Tibial nerve (tissue), 4 donors: ENCODE data around the gene TBX20.
"Not testable (repeated sequence)": the region's sequence is repeated elsewhere in the genome, so short reads cannot be mapped to it uniquely, and the experiment has no call there.

Experiments used
- EP300 ChIP-seq, 2 donors: sonication (generic); formaldehyde crosslinking; IDR thresholded peaks; one replicate each; pipeline ENCODE4 v1.6.1; 2017; ENCODE audit warnings: antibody characterized with exemption in 2 of 2, mild to moderate bottlenecking in 1 of 2
- POLR2A ChIP-seq, 2 donors: fragments of 450-650 bp; IDR thresholded peaks; one replicate each; pipeline ENCODE4 v1.6.1; 2017; ENCODE audit warnings: antibody characterized with exemption in 2 of 2, mild to moderate bottlenecking in 2 of 2, moderate library complexity in 2 of 2
- TF ChIP-seq, protein P1 (sequence below), 5 experiments: fragments of 200-600 bp in 3 of 5; fragments of 450-650 bp in 2 of 5; sonication (generic) in 3 of 5; IDR thresholded peaks; one replicate each; pipeline ENCODE4 v1.5.1; 2016 to 2019; ENCODE audit warnings: antibody characterized with exemption in 5 of 5, mild to moderate bottlenecking in 3 of 5, moderate library complexity in 2 of 5

DNA sequence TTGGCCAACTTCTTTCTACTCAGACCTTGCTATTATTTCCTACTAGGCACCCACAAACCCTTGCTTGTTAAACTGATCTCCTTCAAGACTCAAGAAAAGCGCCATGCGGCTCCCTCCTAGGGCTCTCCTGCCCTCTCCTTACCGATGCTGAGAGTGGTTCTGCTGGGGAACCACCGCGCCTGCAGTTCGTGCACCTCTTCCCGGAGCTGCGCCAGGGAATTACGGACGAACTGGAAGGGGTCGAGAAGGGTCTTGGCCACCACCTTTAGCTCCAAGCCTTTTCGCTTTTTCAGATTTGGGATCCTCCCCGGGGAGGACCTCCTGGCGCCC, 68.4 kb downstream of the TBX20 start:
- TF ChIP-seq, protein P1, sequence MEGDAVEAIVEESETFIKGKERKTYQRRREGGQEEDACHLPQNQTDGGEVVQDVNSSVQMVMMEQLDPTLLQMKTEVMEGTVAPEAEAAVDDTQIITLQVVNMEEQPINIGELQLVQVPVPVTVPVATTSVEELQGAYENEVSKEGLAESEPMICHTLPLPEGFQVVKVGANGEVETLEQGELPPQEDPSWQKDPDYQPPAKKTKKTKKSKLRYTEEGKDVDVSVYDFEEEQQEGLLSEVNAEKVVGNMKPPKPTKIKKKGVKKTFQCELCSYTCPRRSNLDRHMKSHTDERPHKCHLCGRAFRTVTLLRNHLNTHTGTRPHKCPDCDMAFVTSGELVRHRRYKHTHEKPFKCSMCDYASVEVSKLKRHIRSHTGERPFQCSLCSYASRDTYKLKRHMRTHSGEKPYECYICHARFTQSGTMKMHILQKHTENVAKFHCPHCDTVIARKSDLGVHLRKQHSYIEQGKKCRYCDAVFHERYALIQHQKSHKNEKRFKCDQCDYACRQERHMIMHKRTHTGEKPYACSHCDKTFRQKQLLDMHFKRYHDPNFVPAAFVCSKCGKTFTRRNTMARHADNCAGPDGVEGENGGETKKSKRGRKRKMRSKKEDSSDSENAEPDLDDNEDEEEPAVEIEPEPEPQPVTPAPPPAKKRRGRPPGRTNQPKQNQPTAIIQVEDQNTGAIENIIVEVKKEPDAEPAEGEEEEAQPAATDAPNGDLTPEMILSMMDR (IDR thresholded peaks at IDR 0.05): not testable (repeated sequence)
- TF ChIP-seq POLR2A, EP300 (IDR thresholded peaks at IDR 0.05): not testable (repeated sequence)
